ENCODE measurements around the gene FRMD1. TPM values are rescaled to one million over a fixed set of nuclear protein-coding genes. Genes with fewer than 3 reads are reported as not detected.

Gene FRMD1
- total RNA-seq, 1 experiment from 2014 or later, result 0.57 TPM

GRCh38 chr6:168063431-168063830 is 15.6 kb downstream of the FRMD1 start:
- Mint-ChIP-seq H3K4me1 (no peaks in the 10 kb centered on the region), H3K4me3 (no peak overlapping the region), H3K27ac (no peak overlapping the region), H3K36me3 (no peaks in the 10 kb centered on the region), H3K9me3 (no peaks in the 10 kb centered on the region), H3K27me3 (ENCODE audit: low read depth) (no peaks in the 10 kb centered on the region)
- DNase-seq (ENCODE audit: low spot score), result no peak
- POLR2A ChIA-PET, result no interaction called here
- CTCF ChIA-PET, result interaction anchor here (4.1 kb wide), 1 partner anchor 54 kb away, joined by 38 read pairs; no protein-coding TSS in a partner anchor
- no peak for ATAC-seq
- TF ChIP-seq CDX4 (CRISPR knock-in tag; IDR thresholded peaks at IDR 0.05; ENCODE audit: borderline replicate concordance) (no peak), GABPB1 (CRISPR knock-in tag; IDR thresholded peaks at IDR 0.05) (no peak), MXD4 (CRISPR knock-in tag; IDR thresholded peaks at IDR 0.05; ENCODE audit: borderline replicate concordance) (no peak), ZNF396 (CRISPR knock-in tag; IDR thresholded peaks at IDR 0.05; ENCODE audit: borderline replicate concordance) (no peak), TEAD1 (CRISPR knock-in tag; IDR thresholded peaks at IDR 0.05) (no peak), EMX1 (CRISPR knock-in tag; IDR thresholded peaks at IDR 0.05) (no peak), PRRX2 (CRISPR knock-in tag; IDR thresholded peaks at IDR 0.05) (no peak), E2F5 (CRISPR knock-in tag; IDR thresholded peaks at IDR 0.05) (no peak), USF1 (CRISPR knock-in tag; IDR thresholded peaks at IDR 0.05) (no peak), FOXP1 (CRISPR knock-in tag; IDR thresholded peaks at IDR 0.05; ENCODE audit: borderline replicate concordance) (no peak), ATF2 (CRISPR knock-in tag; IDR thresholded peaks at IDR 0.05; ENCODE audit: borderline replicate concordance, low read depth) (no peak)

- no peaks in the 10 kb centered on the region for H3K27me3 Mint-ChIP-seq (ENCODE audit: low read depth)
- H3K4me3 Mint-ChIP-seq, result no peak overlapping the region
- H3K4me1 Mint-ChIP-seq, result no peaks in the 10 kb centered on the region
- H3K27ac Mint-ChIP-seq, result no peak overlapping the region
- ATAC-seq, result no peak
- DNase-seq (ENCODE audit: low spot score), result no peak
- CTCF ChIA-PET, result interaction anchor here (0.8 to 4.1 kb wide), 3 partner anchors 9 to 69 kb away, joined by 3 to 83 read pairs (median 38); no protein-coding TSS in a partner anchor
- POLR2A ChIA-PET, result no interaction called here
- H3K36me3 Mint-ChIP-seq, result no peaks in the 10 kb centered on the region
- H3K9me3 Mint-ChIP-seq, result no peaks in the 10 kb centered on the region
- TF ChIP-seq FOXJ3 (CRISPR knock-in tag; IDR thresholded peaks at IDR 0.05; ENCODE audit: borderline replicate concordance), result no peak
- no peak for TF ChIP-seq ZNF671 (CRISPR knock-in tag; IDR thresholded peaks at IDR 0.05)
- no peak for TF ChIP-seq IRF1 (CRISPR knock-in tag; IDR thresholded peaks at IDR 0.05)
- no peak for TF ChIP-seq JUN (CRISPR knock-in tag; IDR thresholded peaks at IDR 0.05)
- no peak for TF ChIP-seq NFE2L1 (CRISPR knock-in tag; IDR thresholded peaks at IDR 0.05)
- TF ChIP-seq ATF2 (CRISPR knock-in tag; IDR thresholded peaks at IDR 0.05; ENCODE audit: borderline replicate concordance, low read depth), result no peak
- TF ChIP-seq ARID4B (CRISPR knock-in tag; IDR thresholded peaks at IDR 0.05; ENCODE audit: borderline replicate concordance), result no peak
- no peak for TF ChIP-seq AFF4 (CRISPR knock-in tag; IDR thresholded peaks at IDR 0.05; ENCODE audit: borderline replicate concordance)
Observed at GRCh38 chr6:168062346-168063289, 16.4 kb downstream of the FRMD1 start.
